GM21447 (cell line): ENCODE results near the gene EPYC.

Experiments used
- ATAC-seq: cut with Tn5 transposase; IDR thresholded peaks from one replicate; pipeline ENCODE4 v1.9.1; 2021; ENCODE audit not compliant: unreplicated experiment

Gene EPYC

DNA sequence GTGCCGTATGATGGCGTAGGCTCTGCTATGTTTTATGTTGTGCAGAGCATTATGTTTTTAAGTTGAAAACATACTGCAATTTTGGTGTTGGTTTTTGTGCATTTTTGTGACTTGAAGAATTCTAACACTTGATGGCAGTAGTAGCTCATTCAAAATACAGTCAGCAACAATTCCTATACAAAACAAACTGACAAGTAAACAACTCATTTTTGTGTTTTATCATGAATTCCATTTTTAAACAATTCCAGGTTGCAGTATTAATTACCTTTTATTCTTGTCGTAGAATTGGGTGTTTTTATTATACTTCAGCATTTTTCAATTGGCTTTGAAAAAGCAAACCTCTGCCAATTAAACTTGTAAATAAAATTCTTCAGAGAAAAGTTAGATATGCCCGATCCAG, 45.7 kb downstream of the EPYC start:
- ATAC-seq, result no peak

DNA sequence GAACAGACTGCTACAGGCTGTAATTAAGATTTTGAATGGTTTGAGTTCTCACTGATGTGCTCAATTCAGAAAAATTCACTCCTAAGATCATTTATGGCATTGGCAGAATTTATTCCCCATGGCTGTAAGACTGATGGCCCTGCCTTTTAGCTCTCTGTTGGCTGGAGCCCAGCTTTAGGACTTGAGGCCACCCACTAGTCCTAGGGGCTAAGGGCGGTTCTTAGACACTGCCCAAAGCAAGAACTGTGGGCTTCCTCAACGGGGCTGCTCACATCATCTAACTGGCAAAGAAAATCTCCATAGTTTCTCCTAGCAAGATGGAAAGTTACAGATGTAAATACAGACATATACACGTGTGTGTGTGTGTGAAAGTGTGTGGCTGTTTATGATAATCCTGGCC, 46.4 kb downstream of the EPYC start:
- no peak for ATAC-seq

DNA sequence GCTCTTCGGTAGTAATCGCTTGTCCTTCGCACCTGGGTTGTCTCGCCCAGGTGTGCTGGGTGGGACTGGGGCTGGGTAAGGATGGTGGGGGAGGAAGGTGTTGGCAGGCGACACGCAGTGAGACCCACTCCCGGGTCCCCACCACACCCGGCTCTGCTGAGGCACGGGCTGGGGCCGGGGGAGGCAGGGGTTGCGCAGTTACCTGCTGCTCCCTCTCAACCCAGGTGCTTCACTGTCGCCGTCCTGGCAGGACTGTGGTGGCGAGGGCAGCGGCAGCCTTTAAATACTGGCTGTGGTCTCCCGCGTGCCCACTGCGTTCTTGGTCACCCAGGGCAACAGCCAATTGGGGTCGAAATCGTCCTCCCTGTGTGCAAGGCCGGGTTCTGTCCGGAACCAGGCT, 49.9 kb downstream of the EPYC start, which contains the start of gene CCER1:
CCER1 (minus strand) TSS at position 256 of the 400 bp plus-strand sequence. CDS start 434 bp downstream, outside the sequence.
- ATAC-seq, result no peak

DNA sequence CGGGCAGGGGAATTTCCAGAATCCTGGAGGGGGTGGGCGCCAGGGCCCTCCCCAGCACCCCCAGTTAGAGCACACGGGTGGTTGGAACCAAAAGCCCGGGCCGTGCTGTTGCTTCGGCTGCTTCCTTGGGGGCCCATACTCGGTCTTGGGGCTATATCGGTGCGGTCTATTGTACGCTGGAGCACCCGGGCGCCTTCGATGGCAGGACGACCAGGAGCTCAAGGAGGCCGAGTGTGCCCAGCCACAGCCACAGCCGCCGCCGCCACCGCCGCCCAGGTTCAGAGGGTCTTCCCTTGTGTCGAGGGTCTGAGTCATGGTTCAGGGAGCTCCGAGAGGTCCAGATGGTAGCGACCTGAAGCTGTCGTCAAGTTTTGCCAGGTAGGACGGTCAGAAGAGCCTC, 50.3 kb downstream of the EPYC start:
- no peak for ATAC-seq

GRCh38 chr12:90953956-90954421, 50.8 kb downstream of the EPYC start:
- no peak for ATAC-seq

- no peak for ATAC-seq
Measured at GRCh38 chr12:90951432-90952105, 53.2 kb downstream of the EPYC start.

DNA sequence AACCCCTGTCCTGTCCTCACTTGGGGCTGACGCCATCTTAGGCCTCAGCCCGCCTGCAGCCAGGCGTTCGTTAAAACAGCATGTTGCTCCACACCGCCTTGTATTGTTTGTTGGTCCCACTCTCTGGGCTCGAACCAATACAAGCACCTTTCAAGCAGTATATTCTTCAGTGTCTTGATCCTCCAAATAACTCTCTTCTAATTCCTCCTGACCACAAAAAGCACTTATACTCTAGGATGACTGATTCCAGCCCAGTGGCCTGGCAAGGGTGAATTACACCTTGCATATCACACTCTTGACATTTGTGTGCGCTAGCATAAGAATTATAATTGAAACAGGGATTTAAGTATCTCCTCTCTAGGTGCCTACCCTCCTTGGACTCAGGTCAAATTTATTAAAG, 56.9 kb downstream of the EPYC start:
- no peak for ATAC-seq

DNA sequence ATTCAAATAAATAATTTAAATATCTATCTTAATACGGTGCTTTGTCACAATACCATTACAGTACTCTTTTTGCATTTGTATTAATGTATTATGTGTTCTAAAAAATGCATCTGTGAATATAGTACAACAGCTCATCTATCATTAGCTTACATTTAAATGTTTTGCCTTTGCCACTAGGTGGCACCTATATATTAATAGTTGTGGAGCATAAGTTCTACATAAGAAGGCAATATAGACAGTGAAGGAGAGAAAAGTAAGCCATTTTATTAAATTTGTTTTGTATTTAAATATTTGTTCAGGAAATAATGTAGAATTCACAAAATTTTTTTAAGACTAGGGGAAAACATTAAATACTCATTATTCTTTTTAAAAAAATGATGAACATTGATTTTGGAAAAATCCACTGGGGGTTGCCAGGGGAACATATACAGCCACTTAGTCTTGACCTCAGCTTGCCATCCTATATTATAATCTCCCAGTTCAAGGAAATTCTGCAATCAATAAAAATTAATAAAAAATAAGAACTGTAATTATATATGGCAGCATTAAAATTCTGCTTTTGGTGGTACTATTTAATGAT, 59.6 kb downstream of the EPYC start:
- no peak for ATAC-seq

GRCh38 chr12:90943255-90943654, 61.5 kb downstream of the EPYC start:
- ATAC-seq, result no peak

- ATAC-seq, result no peak
Measured at GRCh38 chr12:90940872-90941499, 63.8 kb downstream of the EPYC start.

DNA sequence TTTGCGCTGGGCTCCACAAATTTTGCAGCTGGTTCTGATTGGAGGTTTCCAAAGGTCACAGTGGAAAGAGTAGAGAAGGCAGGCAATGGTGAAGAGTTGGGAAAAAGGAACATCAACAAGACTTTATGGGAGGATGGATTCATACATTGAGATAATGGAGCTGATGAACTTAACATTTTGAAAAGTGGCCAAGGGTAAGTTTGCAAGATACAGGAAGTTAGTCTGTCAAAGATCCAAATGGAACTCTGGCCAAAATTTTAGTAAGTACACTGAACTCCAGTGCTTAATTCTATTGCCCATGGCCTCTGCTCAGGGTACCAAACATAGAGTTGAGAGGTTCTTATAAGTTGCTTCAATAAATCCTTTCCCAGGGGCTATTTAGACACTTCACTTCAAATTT, 65.4 kb downstream of the EPYC start:
- ATAC-seq, result no peak

GRCh38 chr12:90938451-90938850, 66.3 kb downstream of the EPYC start:
- no peak for ATAC-seq

GRCh38 chr12:90937651-90938050, 67.1 kb downstream of the EPYC start:
- no peak for ATAC-seq

DNA sequence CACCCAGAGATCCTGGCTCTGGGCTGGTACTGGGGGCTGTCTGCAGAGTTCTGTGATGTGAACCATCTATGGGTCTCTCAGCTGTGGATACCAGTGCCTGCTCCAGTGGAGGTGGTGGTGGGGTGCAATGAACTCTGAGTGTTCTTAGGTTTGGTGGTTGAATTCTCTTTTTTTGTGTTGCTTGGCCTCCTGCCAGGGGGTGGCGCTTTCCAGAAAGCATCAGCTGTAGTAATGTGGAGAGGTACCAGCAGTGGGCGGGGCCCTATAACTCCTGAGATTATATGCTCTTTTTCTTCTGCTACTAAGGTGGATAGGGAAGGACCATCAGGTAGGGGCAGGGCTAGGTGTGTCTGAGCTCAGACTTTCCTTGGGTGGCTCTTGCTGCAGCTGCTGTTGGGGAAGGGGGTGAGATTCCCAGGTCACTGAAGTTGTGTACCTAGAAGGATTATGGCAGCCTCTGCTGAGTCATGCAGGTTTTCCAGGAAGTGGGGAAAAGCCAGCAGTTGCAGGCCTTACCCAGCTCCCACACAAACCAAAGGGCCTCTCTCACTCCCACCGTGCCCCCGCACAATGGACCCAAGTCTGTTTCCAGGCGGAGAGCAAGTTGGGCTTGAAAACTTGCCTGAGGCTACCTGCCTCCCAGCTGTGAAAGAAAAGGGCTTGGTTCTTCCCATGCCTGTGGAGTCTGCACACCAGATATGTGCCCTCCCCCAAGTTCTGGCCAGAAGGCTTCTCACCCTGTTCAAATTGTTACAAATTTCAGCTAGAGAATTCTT, 68.4 kb downstream of the EPYC start:
- no peak for ATAC-seq

- no peak for ATAC-seq
Measured at GRCh38 chr12:90925562-90925961, 79.2 kb downstream of the EPYC start.

DNA sequence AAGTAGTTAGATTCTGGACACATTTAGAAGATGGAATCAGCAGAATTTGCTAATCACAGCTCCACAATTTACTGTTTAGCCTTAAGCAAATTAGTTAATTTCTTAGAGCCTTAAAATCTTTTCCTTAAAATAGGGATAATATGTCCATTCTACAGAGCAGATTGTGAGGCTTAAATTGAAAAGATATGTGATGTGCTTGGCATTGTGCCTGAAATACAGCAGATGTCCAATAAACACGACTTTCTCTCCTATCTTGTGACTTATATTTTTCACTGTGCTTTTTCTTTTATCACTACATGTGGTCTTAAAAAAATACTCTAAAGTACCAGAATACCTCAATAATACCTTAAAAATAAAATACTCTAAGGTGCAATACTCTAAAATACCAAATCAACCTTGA, 80.4 kb downstream of the EPYC start:
- no peak for ATAC-seq

DNA sequence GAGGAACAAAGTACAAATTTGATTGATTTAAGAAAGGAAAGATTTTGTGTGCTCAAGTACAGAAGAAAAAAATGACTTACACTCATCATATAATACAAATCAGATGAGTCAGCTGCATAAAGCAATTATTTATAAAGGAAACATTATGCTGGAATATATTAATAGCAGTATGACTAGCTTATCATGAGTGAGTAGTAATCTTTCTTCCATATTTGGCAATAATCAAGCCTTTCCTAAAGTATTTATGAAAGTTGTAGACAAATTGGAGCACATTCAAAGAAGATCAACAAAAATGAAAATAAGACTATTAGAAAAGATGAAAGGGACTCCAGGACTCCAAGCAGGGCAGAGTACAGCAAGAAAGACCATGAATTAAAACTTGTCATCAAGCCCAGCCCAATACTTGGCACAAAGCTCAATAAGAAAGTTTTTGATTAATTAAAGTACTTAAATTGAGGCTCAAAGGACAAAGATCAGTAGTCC, 82.6 kb downstream of the EPYC start:
- ATAC-seq, result no peak

- ATAC-seq, result no peak
Measured at GRCh38 chr12:90921536-90921935, 83.2 kb downstream of the EPYC start.

GRCh38 chr12:90920222-90920621, 84.5 kb downstream of the EPYC start:
- ATAC-seq, result no peak

- no peak for ATAC-seq
Measured at GRCh38 chr12:90917431-90917830, 87.3 kb downstream of the EPYC start.

DNA sequence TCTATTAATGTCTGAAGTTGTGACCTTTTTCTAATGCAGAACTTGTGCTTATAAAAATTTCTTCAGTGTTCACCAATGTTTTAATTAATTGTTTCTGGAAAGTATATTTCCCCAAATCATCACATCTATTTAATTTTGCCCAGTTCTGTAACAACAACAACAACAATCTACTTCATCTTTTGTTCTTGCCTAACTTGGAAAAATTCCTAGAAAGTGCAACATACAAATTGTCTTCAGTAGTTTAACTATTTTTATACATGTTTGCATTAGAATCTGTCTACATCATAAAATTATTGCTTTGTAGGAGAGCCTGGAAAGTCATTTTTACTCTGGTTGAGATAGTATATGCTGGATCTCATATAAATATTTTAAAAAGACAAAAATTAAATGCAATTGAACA, 88.3 kb downstream of the EPYC start:
- ATAC-seq, result no peak
